K562 (cell line): ENCODE measurements around the gene ADRB2. TPM values are rescaled to one million over a fixed set of nuclear protein-coding genes. Genes with fewer than 3 reads are reported as not detected.

Experiments used
- ATAC-seq: fragments of 200-7000 bp; cut with Tn5 transposase; 3 replicates; pipeline ENCODE4 v1.9.1; 2020; ENCODE audit warnings: moderate library complexity
- BruUV-seq: library from RNA; stranded (reverse); fragments of 400-500 nt; replicated peaks from 2 replicates; lab custom pipeline; 2021; lab: Mats Ljungman, UMichigan
- CTCF ChIA-PET: fragments of 300-600 bp; formaldehyde crosslinking; extraction: SDS; loops from one replicate; lab custom pipeline; 2021; ENCODE audit warnings: low intra/inter-chr PET ratio; lab: Yijun Ruan, JAX
- POLR2A ChIA-PET: fragments of 300-600, 350-650 bp; sonication (Branson Sonifier 250); formaldehyde crosslinking; extraction: SDS; loops from one replicate; lab custom pipeline; 2021; ENCODE audit warnings: antibody characterized with exemption, inconsistent platforms; lab: Yijun Ruan, JAX
- DNase-seq, 4 experiments: peaks; one replicate each; pipeline versions ENCODE4 v3.0.0 to v3.0.0-alpha.2; 2011 to 2018; ENCODE audit warnings: low spot score in 3 of 4, mixed read lengths in 3 of 4; ENCODE audit errors: extremely low read depth in 1 of 4
- FAIRE-seq: peaks from 2 replicates; lab custom pipeline; 2011; peaks lifted over from hg19 to GRCh38; lab: Jason Lieb, UNC
- H2AFZ ChIP-seq: 2 replicates; pipeline ENCODE4 v1.6.0; 2011; ENCODE audit warnings: low read depth, low read length, control low read depth, inconsistent platforms
- H3K27ac ChIP-seq: fragments of 200-600 bp; 3 replicates; pipeline ENCODE4 v1.8.0; 2011; ENCODE audit warnings: low read depth, mild to moderate bottlenecking, control low read depth, inconsistent platforms, low read length, moderate library complexity, mixed read lengths; ENCODE audit errors: extremely low read depth
- H3K27me3 ChIP-seq, 2 experiments: fragments of 300-600 bp in 1 of 2; 2 replicates in 1 of 2; 3 replicates in 1 of 2; pipeline versions ENCODE4 v1.6.0 to v1.8.0; 2011; ENCODE audit warnings: inconsistent platforms in 2 of 2, low read length in 2 of 2, mild to moderate bottlenecking in 1 of 2, mixed read lengths in 1 of 2, moderate library complexity in 1 of 2; ENCODE audit not compliant: control insufficient read depth in 2 of 2, insufficient read depth in 2 of 2
- H3K36me3 ChIP-seq: fragments of 300-600 bp; 3 replicates; pipeline ENCODE4 v1.8.0; 2011; ENCODE audit warnings: mild to moderate bottlenecking, low read length, inconsistent platforms; ENCODE audit not compliant: control insufficient read depth, insufficient read depth
- H3K4me1 ChIP-seq, 2 experiments: fragments of 200-600 bp in 1 of 2; replicated peaks in 1 of 2; 2 replicates in 1 of 2; 3 replicates in 1 of 2; pipeline versions ENCODE4 v1.5.1 to v1.8.0; 2011; ENCODE audit warnings: inconsistent platforms in 2 of 2, low read length in 2 of 2, mild to moderate bottlenecking in 1 of 2, mixed read lengths in 1 of 2, moderate library complexity in 1 of 2; ENCODE audit not compliant: control insufficient read depth in 2 of 2, insufficient read depth in 2 of 2
- H3K4me2 ChIP-seq: 2 replicates; pipeline ENCODE4 v1.6.1; 2011; ENCODE audit warnings: low read length, control low read depth, inconsistent platforms, mixed read lengths; ENCODE audit not compliant: insufficient read depth
- H3K4me3 ChIP-seq: fragments of 200-600 bp; sonication (generic), shearing (Covaris generic); 2 replicates; pipeline ENCODE4 v1.5.1; 2016; ENCODE audit warnings: control low read depth, inconsistent platforms
- H3K79me2 ChIP-seq: fragments of 200-600 bp; 3 replicates; pipeline ENCODE4 v1.8.0; 2011; ENCODE audit warnings: low read length, inconsistent platforms; ENCODE audit not compliant: control insufficient read depth, insufficient read depth
- H3K9ac ChIP-seq, 2 experiments: 2 replicates each; pipeline versions ENCODE4 v1.6.0 to v1.6.1; 2011; ENCODE audit warnings: low read depth in 2 of 2, low read length in 2 of 2, control low read depth in 1 of 2, inconsistent platforms in 1 of 2, mild to moderate bottlenecking in 1 of 2, mixed read lengths in 1 of 2; ENCODE audit not compliant: insufficient read depth in 1 of 2
- H3K9me1 ChIP-seq: one replicate; pipeline ENCODE4 v1.6.0; 2011; ENCODE audit warnings: inconsistent platforms, mild to moderate bottlenecking, low read length, moderate library complexity; ENCODE audit not compliant: control insufficient read depth, insufficient read depth
- H3K9me3 ChIP-seq: replicated peaks from 2 replicates; pipeline ENCODE4 v1.5.1; 2011; ENCODE audit warnings: low read depth, low read length, inconsistent platforms; ENCODE audit not compliant: control insufficient read depth, insufficient read depth
- H4K20me1 ChIP-seq: replicated peaks from 2 replicates; pipeline ENCODE4 v1.6.1; 2011; ENCODE audit warnings: low read length, inconsistent platforms, mixed read lengths; ENCODE audit not compliant: control insufficient read depth, insufficient read depth
- AFF1 ChIP-seq, 2 experiments: fragments of 450-650 bp; IDR thresholded peaks; 2 replicates each; pipeline ENCODE4 v1.6.1; 2018; ENCODE audit warnings: mild to moderate bottlenecking in 2 of 2, low read depth in 1 of 2; ENCODE audit not compliant: partially characterized antibody in 2 of 2
- PHTF2 ChIP-seq: fragments of 250-450 bp; sonication (Bioruptor Pico); IDR thresholded peaks from 2 replicates; pipeline ENCODE4 v1.5.0; 2021; ENCODE audit warnings: mild to moderate bottlenecking
- PPARD ChIP-seq: fragments of 250-450 bp; sonication (Bioruptor Pico); IDR thresholded peaks from 2 replicates; pipeline ENCODE4 v1.8.0; 2022; ENCODE audit warnings: inconsistent platforms, mild to moderate bottlenecking, moderate library complexity
- ZNF717 ChIP-seq: fragments of 250-450 bp; sonication (Bioruptor Pico); IDR thresholded peaks from 2 replicates; pipeline ENCODE4 v1.5.0; 2021
- WGBS: fragments of 100-300 bp; shearing (Covaris generic); methylation state at CpG from one replicate; pipeline ENCODE4 v1.1.6; 2016; ENCODE audit warnings: low coverage, mixed read lengths; ENCODE audit not compliant: insufficient coverage; ENCODE audit errors: missing lambda C conversion rate; 5-methylcytosine and 5-hydroxymethylcytosine counted together
- in situ Hi-C: fragments of 300-500 bp; cut with MboI; formaldehyde crosslinking; loops from 4 replicates; pipeline ENCODE4 v1.15.0; 2018; ENCODE audit warnings: inconsistent platforms, mixed read lengths
- intact Hi-C: fragments of 100-400 bp; cut with micrococcal nuclease; formaldehyde crosslinking; loops from 2 replicates; pipeline ENCODE4 v1.14.2; 2022
- polyA plus RNA-seq, 8 experiments: library from polyadenylated mRNA; depleted of rRNA in 4 of 8; stranded (reverse) in 5 of 8; unstranded in 3 of 8; fragments of >200 nt; fragmentation: Nextera tagmentation in 2 of 8; fragmentation: Illumina TruSeq in 1 of 8; extraction: Ambion mirVana in 2 of 8; extraction: Trizol in 1 of 8; gene quantifications; 2 replicates each; pipeline versions ENCODE4 v1.2.1 to v1.2.3, GENCODE V29; 2011 to 2014; ENCODE audit warnings: inconsistent platforms in 1 of 8, missing spikeins in 1 of 8
- total RNA-seq, 7 experiments: library from RNA; depleted of rRNA in 6 of 7; stranded (reverse); fragments of >200 nt in 6 of 7; fragmentation: Illumina TruSeq in 2 of 7; extraction: Trizol in 2 of 7; gene quantifications; 2 replicates each; pipeline versions ENCODE4 v1.2.1 to v1.2.3, GENCODE V29; 2011 to 2021; ENCODE audit warnings: low replicate concordance in 1 of 7

ADRB2 gene
- total and polyA plus RNA-seq, 9 of the 15 experiments (the other 6 are each of a cell fraction or from before 2014, with no cell fraction given) = 0.01 to 0.18 (median 0.04) TPM; not detected in 2

GRCh38 chr5:148873690-148874485 is 47.5 kb downstream of the ADRB2 start:
- Histone ChIP-seq H3K27ac (no peak overlapping the region), H3K9ac (no peak overlapping the region), H3K9me3 (no peaks in the 10 kb centered on the region), H3K4me2 (no peak overlapping the region), H3K4me1 (no peaks in the 10 kb centered on the region), H4K20me1 (no peaks in the 10 kb centered on the region; the same call in 1 of the 2 replicates), H3K27me3 (no peaks in the 10 kb centered on the region), H3K4me3 (no peak overlapping the region), H3K9me1 (no peaks in the 10 kb centered on the region), H2AFZ (no peak overlapping the region), H3K79me2 (no peaks in the 10 kb centered on the region), H3K36me3 (no peaks in the 10 kb centered on the region)
- WGBS = 0% methylated on average over 3 of the region's 3 CpGs
- intact Hi-C loops = no loop called here
- FAIRE-seq = no peak
- no peak for ATAC-seq
- no peak for DNase-seq
- ChIA-PET CTCF (no interaction called here), POLR2A (interaction anchor here (0.6 to 1.3 kb wide), 2 partner anchors 11 to 26 kb away, joined by 3 to 4 read pairs; no protein-coding TSS in a partner anchor)
- no TSS peak for BruUV-seq
- in situ Hi-C loops = no loop called here
- TF ChIP-seq ZNF717 (CRISPR knock-in tag) (no peak), PPARD (CRISPR knock-in tag) (no peak), AFF1 (IDR thresholded peaks at IDR 0.05; ENCODE audit: low read depth in 1 of 2, partially characterized antibody in 2 of 2) (no peak), PHTF2 (CRISPR knock-in tag) (no peak)
